CD4-positive, alpha-beta T cell (primary cell): ENCODE data around the gene ARMCX4. TPM values are rescaled to one million over a fixed set of nuclear protein-coding genes. Genes with fewer than 3 reads are reported as not detected.

Experiments
- ATAC-seq: fragments of 200-7000 bp; cut with Tn5 transposase; one replicate; pipeline ENCODE4 v1.10.0; 2022; ENCODE audit warnings: mild to moderate bottlenecking; ENCODE audit not compliant: poor library complexity
- CTCF ChIA-PET: fragments of 350-600 bp; sonication (Branson Sonifier 250); formaldehyde crosslinking; loops from one replicate; lab custom pipeline; 2021; ENCODE audit warnings: antibody characterized with exemption, inconsistent platforms; lab: Charles Lee
- POLR2A ChIA-PET: fragments of 350-600 bp; sonication (Branson Sonifier 250); formaldehyde crosslinking; loops from one replicate; lab custom pipeline; 2021; ENCODE audit warnings: antibody characterized with exemption, inconsistent platforms; lab: Charles Lee
- DNase-seq, 14 experiments: peaks; one replicate each; pipeline ENCODE4 v3.0.0-alpha.2; 2013 to 2020; ENCODE audit warnings: mixed read lengths in 2 of 14
- H3K27ac ChIP-seq, 2 donors: one replicate each; pipeline versions ENCODE4 v1.5.1 to v1.7.0; 2013; ENCODE audit warnings: low read length in 2 of 2, low read depth in 1 of 2, mild to moderate bottlenecking in 1 of 2
- H3K27me3 ChIP-seq, 2 experiments: 1 replicate in 1 of 2; 2 replicates in 1 of 2; pipeline versions ENCODE4 v1.6.1 to v1.7.0; 2013; ENCODE audit warnings: low read length in 2 of 2, control low read depth in 1 of 2, mild to moderate bottlenecking in 1 of 2, moderate library complexity in 1 of 2; ENCODE audit not compliant: insufficient read depth in 2 of 2, control insufficient read depth in 1 of 2
- H3K36me3 ChIP-seq: one replicate; pipeline ENCODE4 v1.6.1; 2013; ENCODE audit warnings: low read length, control low read depth; ENCODE audit not compliant: insufficient read depth
- H3K4me1 ChIP-seq: one replicate; pipeline ENCODE4 v1.6.1; 2013; ENCODE audit warnings: low read length, control low read depth; ENCODE audit not compliant: insufficient read depth
- H3K4me3 ChIP-seq: one replicate; pipeline ENCODE4 v1.5.1; 2013; ENCODE audit warnings: mild to moderate bottlenecking, low read length, moderate library complexity
- H3K9me3 ChIP-seq, 2 experiments: 1 replicate in 1 of 2; 2 replicates in 1 of 2; pipeline versions ENCODE4 v1.6.1 to v1.7.0; 2013; ENCODE audit warnings: low read length in 2 of 2, mild to moderate bottlenecking in 2 of 2, control low read depth in 1 of 2, moderate library complexity in 1 of 2; ENCODE audit not compliant: control insufficient read depth in 1 of 2, insufficient read depth in 1 of 2
- H3K27ac Mint-ChIP-seq: one replicate; pipeline ENCODE4 v1.8.0; 2020; ENCODE audit warnings: mixed read lengths
- H3K27me3 Mint-ChIP-seq: one replicate; pipeline ENCODE4 v1.8.0; 2021; ENCODE audit warnings: mixed read lengths
- H3K36me3 Mint-ChIP-seq: one replicate; pipeline ENCODE4 v1.8.0; 2021; ENCODE audit warnings: low read depth, mixed read lengths
- H3K4me1 Mint-ChIP-seq: one replicate; pipeline ENCODE4 v1.8.0; 2021; ENCODE audit warnings: low read depth, mixed read lengths
- H3K4me3 Mint-ChIP-seq: one replicate; pipeline ENCODE4 v1.8.0; 2020; ENCODE audit warnings: mild to moderate bottlenecking, mixed read lengths
- H3K9me3 Mint-ChIP-seq: one replicate; pipeline ENCODE4 v1.8.0; 2020; ENCODE audit warnings: mixed read lengths
- intact Hi-C, 2 experiments: fragments of 100-400 bp; cut with DNase I in 1 of 2; cut with micrococcal nuclease in 1 of 2; formaldehyde crosslinking; loops; one replicate each; pipeline versions ENCODE4 v1.15.1 to v1.9.0; 2023 to 2025; cut with DNase I, micrococcal nuclease
- polyA plus RNA-seq, 2 donors: library from polyadenylated mRNA; unstranded; fragments of 120-200 nt; gene quantifications; one replicate each; pipeline ENCODE4 v1.2.1, GENCODE V29; 2013
- total RNA-seq, 174 experiments: library from RNA in 2 of 174; stranded (reverse) in 2 of 174; gene quantifications; one replicate each; pipeline ENCODE4 v1.2.3 and lab custom pipeline; 2021 to 2026
- TF ChIP-seq, protein P1 (sequence below): fragments of 200-600 bp; IDR thresholded peaks from one replicate; pipeline ENCODE4 v1.8.0; 2022; ENCODE audit warnings: antibody characterized with exemption, mild to moderate bottlenecking

The ARMCX4 gene
- total RNA-seq (10 to 100 TPM; 17.9 to 20.5 TPM), total RNA-seq (lab: John Stamatoyannopoulos, UW) (1.8 to 32.7 (median 9.5) reads per million in 172 experiments)
- 5.0 TPM for polyA plus RNA-seq (2013, experiment 1 of 2)
- 7.2 TPM for polyA plus RNA-seq (2013, experiment 2 of 2)

- H3K4me3 Mint-ChIP-seq: peak within 1 kb of the TSS; percentile 91
- Histone ChIP-seq H3K27me3 (no peaks in the 10 kb centered on the region), H3K4me1 (peaks cover 7% of the 10 kb centered on the region), H3K4me3 (peak within 1 kb of the TSS; percentile 58), H3K9me3 (no peaks in the 10 kb centered on the region), H3K36me3 (no peaks in the 10 kb centered on the region), H3K27ac (no peak within 1 kb of the TSS)
- DNase-seq (peak; percentile 9 to 76 (median 35)), ATAC-seq (peak; percentile 85)
- no peaks in the 10 kb centered on the region for H3K9me3 Mint-ChIP-seq
- peak within 1 kb of the TSS; percentile 96 for H3K27ac Mint-ChIP-seq
- peaks cover 8% of the 10 kb centered on the region for H3K4me1 Mint-ChIP-seq
- ChIA-PET CTCF (interaction anchor here (1.0 kb wide), 1 partner anchor 98 kb away, joined by 3 read pairs; no protein-coding TSS in a partner anchor), POLR2A (interaction anchor here (1.6 kb wide), 1 partner anchor 68 kb away, joined by 5 read pairs; no protein-coding TSS in a partner anchor)
- intact Hi-C loops: no loop called here
- TF ChIP-seq, protein P1, sequence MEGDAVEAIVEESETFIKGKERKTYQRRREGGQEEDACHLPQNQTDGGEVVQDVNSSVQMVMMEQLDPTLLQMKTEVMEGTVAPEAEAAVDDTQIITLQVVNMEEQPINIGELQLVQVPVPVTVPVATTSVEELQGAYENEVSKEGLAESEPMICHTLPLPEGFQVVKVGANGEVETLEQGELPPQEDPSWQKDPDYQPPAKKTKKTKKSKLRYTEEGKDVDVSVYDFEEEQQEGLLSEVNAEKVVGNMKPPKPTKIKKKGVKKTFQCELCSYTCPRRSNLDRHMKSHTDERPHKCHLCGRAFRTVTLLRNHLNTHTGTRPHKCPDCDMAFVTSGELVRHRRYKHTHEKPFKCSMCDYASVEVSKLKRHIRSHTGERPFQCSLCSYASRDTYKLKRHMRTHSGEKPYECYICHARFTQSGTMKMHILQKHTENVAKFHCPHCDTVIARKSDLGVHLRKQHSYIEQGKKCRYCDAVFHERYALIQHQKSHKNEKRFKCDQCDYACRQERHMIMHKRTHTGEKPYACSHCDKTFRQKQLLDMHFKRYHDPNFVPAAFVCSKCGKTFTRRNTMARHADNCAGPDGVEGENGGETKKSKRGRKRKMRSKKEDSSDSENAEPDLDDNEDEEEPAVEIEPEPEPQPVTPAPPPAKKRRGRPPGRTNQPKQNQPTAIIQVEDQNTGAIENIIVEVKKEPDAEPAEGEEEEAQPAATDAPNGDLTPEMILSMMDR: no peak
- H3K36me3 Mint-ChIP-seq: peaks cover 10% of the 10 kb centered on the region
- H3K27me3 Mint-ChIP-seq: no peaks in the 10 kb centered on the region
Measured at GRCh38 chrX:101485212-101485949, at the start of gene ARMCX4. Gene ARMCX4 (plus strand): TSS chrX:101485456. CDS start chrX:101488590, 3,134 bp downstream.

GRCh38 chrX:101442085-101442484 is 43.2 kb upstream of the ARMCX4 start:
- Histone ChIP-seq H3K27me3 (no peaks in the 10 kb centered on the region), H3K4me3 (no peak overlapping the region), H3K36me3 (peaks cover 6% of the 10 kb centered on the region), H3K4me1 (no peaks in the 10 kb centered on the region), H3K9me3 (no peaks in the 10 kb centered on the region), H3K27ac (no peak overlapping the region)
- CTCF ChIA-PET: no interaction called here
- H3K4me1 Mint-ChIP-seq: no peaks in the 10 kb centered on the region
- H3K4me3 Mint-ChIP-seq: no peak overlapping the region
- H3K27me3 Mint-ChIP-seq: no peaks in the 10 kb centered on the region
- H3K9me3 Mint-ChIP-seq: no peaks in the 10 kb centered on the region
- H3K36me3 Mint-ChIP-seq: peaks cover 60% of the 10 kb centered on the region
- no peak overlapping the region for H3K27ac Mint-ChIP-seq
- POLR2A ChIA-PET: no interaction called here
- intact Hi-C loops: no loop called here
- ATAC-seq (no peak), DNase-seq (no peak)
- TF ChIP-seq, protein P1: no peak

- intact Hi-C loops: no loop called here
- H3K36me3 ChIP-seq: no peaks in the 10 kb centered on the region
- POLR2A ChIA-PET: no interaction called here
- CTCF ChIA-PET: no interaction called here
- H3K27ac Mint-ChIP-seq: no peak overlapping the region
- TF ChIP-seq, protein P1: no peak
- H3K4me1 Mint-ChIP-seq: no peaks in the 10 kb centered on the region
- H3K27ac ChIP-seq: no peak overlapping the region
- H3K27me3 Mint-ChIP-seq: no peaks in the 10 kb centered on the region
- ATAC-seq (no peak), DNase-seq (no peak)
- H3K9me3 Mint-ChIP-seq: no peaks in the 10 kb centered on the region
- no peaks in the 10 kb centered on the region for H3K27me3 ChIP-seq
- H3K4me1 ChIP-seq: no peaks in the 10 kb centered on the region
- peaks cover 54% of the 10 kb centered on the region for H3K36me3 Mint-ChIP-seq
- H3K4me3 ChIP-seq: no peak overlapping the region
- H3K4me3 Mint-ChIP-seq: no peak overlapping the region
- H3K9me3 ChIP-seq: no peaks in the 10 kb centered on the region
Measured at GRCh38 chrX:101449279-101449678, 36.0 kb upstream of the ARMCX4 start.
